OCI-LY1 (cell line): ENCODE results near the gene NRSN2.

Source experiments
- H2AFZ ChIP-seq: fragments of 200-600 bp; sonication (generic), shearing (Covaris generic); 2 replicates; pipeline ENCODE4 v1.6.0; 2014; ENCODE audit warnings: antibody characterized with exemption, mild to moderate bottlenecking, low read length
- H3F3A ChIP-seq: fragments of 200-600 bp; sonication (generic), shearing (Covaris generic); 2 replicates; pipeline ENCODE4 v1.6.0; 2014; ENCODE audit warnings: mild to moderate bottlenecking, antibody characterized with exemption, low read length, moderate library complexity; ENCODE audit not compliant: insufficient read depth
- H3K27ac ChIP-seq: fragments of 200-600 bp; sonication (generic); 2 replicates; pipeline ENCODE4 v1.5.1; 2014; ENCODE audit warnings: low read length, mixed run types, mild to moderate bottlenecking, low read depth; ENCODE audit not compliant: poor library complexity, severe bottlenecking
- H3K27me3 ChIP-seq: fragments of 200-600 bp; sonication (generic); 2 replicates; pipeline ENCODE4 v1.6.0; 2014; ENCODE audit warnings: antibody characterized with exemption, mild to moderate bottlenecking, low read length, moderate library complexity; ENCODE audit not compliant: insufficient read depth
- H3K36me3 ChIP-seq: fragments of 200-600 bp; sonication (generic); 2 replicates; pipeline ENCODE4 v1.6.1; 2014; ENCODE audit warnings: mild to moderate bottlenecking, antibody characterized with exemption, low read length, moderate library complexity, mixed read lengths; ENCODE audit not compliant: insufficient read depth
- H3K4me1 ChIP-seq: fragments of 200-600 bp; sonication (generic); 2 replicates; pipeline ENCODE4 v1.5.1; 2014; ENCODE audit warnings: mild to moderate bottlenecking, low read length, moderate library complexity; ENCODE audit not compliant: insufficient read depth, severe bottlenecking
- H3K4me2 ChIP-seq: fragments of 200-600 bp; sonication (generic), shearing (Covaris generic); 2 replicates; pipeline ENCODE4 v1.6.1; 2014; ENCODE audit warnings: low read length
- H3K4me3 ChIP-seq: fragments of 200-600 bp; sonication (generic); 2 replicates; pipeline ENCODE4 v1.5.1; 2014; ENCODE audit warnings: low read length, low read depth, mild to moderate bottlenecking, mixed read lengths; ENCODE audit not compliant: poor library complexity, severe bottlenecking
- H3K79me2 ChIP-seq: fragments of 200-600 bp; shearing (Covaris generic); 2 replicates; pipeline ENCODE4 v1.6.1; 2016; ENCODE audit warnings: mixed run types, low read length, mixed read lengths; ENCODE audit not compliant: insufficient read depth
- H3K9ac ChIP-seq: fragments of 200-600 bp; sonication (generic), shearing (Covaris generic); 2 replicates; pipeline ENCODE4 v1.6.1; 2014; ENCODE audit warnings: mild to moderate bottlenecking, low read length, mixed read lengths
- H3K9me2 ChIP-seq: fragments of 200-600 bp; sonication (generic), shearing (Covaris generic); 2 replicates; pipeline ENCODE4 v1.6.1; 2014; ENCODE audit warnings: low read depth, mild to moderate bottlenecking, low read length, mixed read lengths
- H3K9me3 ChIP-seq: fragments of 200-600 bp; shearing (Covaris generic); 2 replicates; pipeline ENCODE4 v1.6.1; 2014; ENCODE audit warnings: low read length, mixed read lengths
- H4K20me1 ChIP-seq: fragments of 200-600 bp; sonication (generic), shearing (Covaris generic); 2 replicates; pipeline ENCODE4 v1.6.0; 2016; ENCODE audit warnings: mild to moderate bottlenecking, low read length; ENCODE audit not compliant: insufficient read depth
- EZH2 ChIP-seq: fragments of 200-600 bp; sonication (generic), shearing (Covaris generic); IDR thresholded peaks from 2 replicates; pipeline ENCODE4 v1.8.0; 2017; ENCODE audit warnings: borderline replicate concordance, mixed run types, mild to moderate bottlenecking, antibody characterized with exemption, low read length, moderate library complexity, mixed read lengths
- TF ChIP-seq, protein P1 (sequence below): fragments of 200-600 bp; sonication (generic), shearing (Covaris generic); IDR thresholded peaks from 2 replicates; pipeline ENCODE4 v1.5.1; 2017; ENCODE audit warnings: mild to moderate bottlenecking, antibody characterized with exemption, low read length, moderate library complexity, mixed read lengths

The NRSN2 gene

DNA sequence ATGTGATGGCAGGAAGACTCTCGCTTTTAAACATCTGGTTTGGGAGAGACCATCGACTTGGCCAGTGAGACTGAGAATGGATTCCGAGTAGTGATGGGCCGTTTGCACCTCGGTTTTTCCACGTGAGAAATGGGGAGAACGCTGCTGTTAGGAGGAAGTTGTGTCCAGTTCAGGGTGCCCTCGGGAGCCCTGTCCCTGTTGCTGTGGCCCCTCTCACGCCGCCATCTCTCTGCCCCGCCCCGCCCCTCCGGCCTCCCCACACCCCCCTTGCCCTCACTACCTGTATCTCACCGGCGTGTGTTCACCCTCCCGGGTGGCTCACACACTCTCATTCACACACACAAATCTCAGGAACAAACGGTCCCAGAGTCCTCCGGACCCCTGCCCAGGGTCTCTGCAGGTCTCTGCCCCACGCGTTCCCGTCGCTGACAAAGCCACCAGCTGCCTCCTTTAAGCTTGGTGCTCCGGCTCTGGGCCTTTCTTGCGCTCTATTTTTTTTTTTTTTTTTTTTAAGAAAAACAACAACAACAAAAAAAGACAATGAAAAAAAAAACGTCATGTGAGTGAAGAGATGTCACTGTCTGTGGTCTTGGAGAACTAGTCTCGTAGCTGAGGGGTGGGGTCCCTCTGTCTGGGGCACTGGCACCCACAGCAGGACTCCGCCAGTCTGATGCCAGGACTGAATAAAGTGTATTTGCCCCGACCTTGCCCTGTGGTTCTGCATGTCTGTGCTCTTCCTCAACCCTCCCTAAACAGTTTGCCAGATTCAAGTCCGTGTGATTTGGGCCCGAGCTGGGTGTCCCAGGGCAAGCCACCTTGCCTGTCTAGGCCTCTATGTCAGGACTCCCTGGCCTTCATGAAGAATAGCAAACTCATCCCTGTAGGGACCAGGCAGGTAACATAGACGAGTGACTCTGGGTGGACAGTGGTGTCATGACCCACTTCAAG lies 18.6 kb upstream of the NRSN2 start:
- peak overlapping the region; percentile 85 for H3K4me2 ChIP-seq
- H3K9ac ChIP-seq: peak overlapping the region; percentile 72
- H2AFZ ChIP-seq: no peak overlapping the region
- H3F3A ChIP-seq: no peaks in the 10 kb centered on the region
- no peaks in the 10 kb centered on the region for H3K9me3 ChIP-seq
- H3K36me3 ChIP-seq: peaks cover 4% of the 10 kb centered on the region; the same call in 1 of the 2 replicates
- H3K27me3 ChIP-seq: no peaks in the 10 kb centered on the region
- H3K27ac ChIP-seq: peak overlapping the region; percentile 67
- peaks cover 36% of the 10 kb centered on the region for H3K4me1 ChIP-seq
- no peaks in the 10 kb centered on the region for H3K9me2 ChIP-seq
- H3K4me3 ChIP-seq: peak overlapping the region; percentile 70
- TF ChIP-seq, protein P1, sequence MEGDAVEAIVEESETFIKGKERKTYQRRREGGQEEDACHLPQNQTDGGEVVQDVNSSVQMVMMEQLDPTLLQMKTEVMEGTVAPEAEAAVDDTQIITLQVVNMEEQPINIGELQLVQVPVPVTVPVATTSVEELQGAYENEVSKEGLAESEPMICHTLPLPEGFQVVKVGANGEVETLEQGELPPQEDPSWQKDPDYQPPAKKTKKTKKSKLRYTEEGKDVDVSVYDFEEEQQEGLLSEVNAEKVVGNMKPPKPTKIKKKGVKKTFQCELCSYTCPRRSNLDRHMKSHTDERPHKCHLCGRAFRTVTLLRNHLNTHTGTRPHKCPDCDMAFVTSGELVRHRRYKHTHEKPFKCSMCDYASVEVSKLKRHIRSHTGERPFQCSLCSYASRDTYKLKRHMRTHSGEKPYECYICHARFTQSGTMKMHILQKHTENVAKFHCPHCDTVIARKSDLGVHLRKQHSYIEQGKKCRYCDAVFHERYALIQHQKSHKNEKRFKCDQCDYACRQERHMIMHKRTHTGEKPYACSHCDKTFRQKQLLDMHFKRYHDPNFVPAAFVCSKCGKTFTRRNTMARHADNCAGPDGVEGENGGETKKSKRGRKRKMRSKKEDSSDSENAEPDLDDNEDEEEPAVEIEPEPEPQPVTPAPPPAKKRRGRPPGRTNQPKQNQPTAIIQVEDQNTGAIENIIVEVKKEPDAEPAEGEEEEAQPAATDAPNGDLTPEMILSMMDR: no peak
- TF ChIP-seq EZH2: no peak
- H3K79me2 ChIP-seq: no peaks in the 10 kb centered on the region
- H4K20me1 ChIP-seq: no peaks in the 10 kb centered on the region

- Histone ChIP-seq H4K20me1 (no peaks in the 10 kb centered on the region), H3K79me2 (no peaks in the 10 kb centered on the region), H3K4me2 (peak overlapping the region; percentile 85), H3K27me3 (no peaks in the 10 kb centered on the region), H3K9me2 (no peaks in the 10 kb centered on the region), H3K4me3 (peak overlapping the region; percentile 70), H3K4me1 (peaks cover 29% of the 10 kb centered on the region), H3K9me3 (no peaks in the 10 kb centered on the region), H3K9ac (peak overlapping the region; percentile 20; the same call in 1 of the 2 replicates), H3F3A (no peaks in the 10 kb centered on the region), H3K36me3 (peaks cover 4% of the 10 kb centered on the region; the same call in 1 of the 2 replicates), H3K27ac (peak overlapping the region; percentile 52), H2AFZ (no peak overlapping the region)
- TF ChIP-seq, protein P1: no peak
- no peak for TF ChIP-seq EZH2
These were observed 17.8 kb upstream of the NRSN2 start for GRCh38 chr20:328975-329695.

- peaks cover 4% of the 10 kb centered on the region; the same call in 1 of the 2 replicates for H3K36me3 ChIP-seq
- H3K27ac ChIP-seq: peak overlapping the region; percentile 52
- no peaks in the 10 kb centered on the region for H4K20me1 ChIP-seq
- H3K9me2 ChIP-seq: no peaks in the 10 kb centered on the region
- H3F3A ChIP-seq: no peaks in the 10 kb centered on the region
- peaks cover 29% of the 10 kb centered on the region for H3K4me1 ChIP-seq
- H3K9me3 ChIP-seq: no peaks in the 10 kb centered on the region
- TF ChIP-seq, protein P1: no peak
- TF ChIP-seq EZH2: no peak
- no peaks in the 10 kb centered on the region for H3K79me2 ChIP-seq
- peak overlapping the region; percentile 85; the same call in 1 of the 2 replicates for H3K4me2 ChIP-seq
- H2AFZ ChIP-seq: no peak overlapping the region
- H3K27me3 ChIP-seq: no peaks in the 10 kb centered on the region
- no peak overlapping the region for H3K9ac ChIP-seq
- no peak overlapping the region for H3K4me3 ChIP-seq
These were observed 17.1 kb upstream of the NRSN2 start for GRCh38 chr20:329851-330232.
